AG10803 (cell line): ENCODE measurements around the gene CD37.
A peak's percentile ranks its signal among the peaks of the same experiment; 100 is the strongest.

ENCODE experiments used
- DNase-seq: peaks from one replicate; pipeline ENCODE4 v3.0.0; 2010; ENCODE audit warnings: low read depth
- H3K4me3 ChIP-seq: 2 replicates; pipeline ENCODE4 v1.5.1; 2011; ENCODE audit warnings: mild to moderate bottlenecking, low read length, control low read depth
- CTCF ChIP-seq: conservative IDR thresholded peaks from 2 replicates; pipeline ENCODE4 v1.5.1; 2011; ENCODE audit warnings: mild to moderate bottlenecking, low read length, control low read depth, inconsistent platforms

Gene CD37

DNA sequence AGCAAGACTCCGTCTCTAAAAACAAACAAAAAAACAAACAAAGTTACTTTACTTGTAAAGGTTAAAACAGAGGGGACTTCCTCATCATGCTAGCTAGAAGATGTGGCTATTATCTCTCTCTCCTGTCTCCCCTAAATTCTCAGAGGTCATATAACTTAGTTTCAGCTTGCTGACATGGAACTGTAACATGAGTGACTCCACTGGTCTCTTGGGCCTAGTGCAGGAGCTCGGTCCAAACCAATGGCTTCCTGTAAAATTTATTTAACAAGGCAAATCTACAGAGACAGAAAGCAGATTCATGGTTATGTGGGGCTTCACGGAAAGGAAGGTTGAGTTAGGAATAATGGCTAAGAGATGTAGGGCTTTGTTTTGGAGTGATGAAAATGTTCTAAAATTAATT is 43.3 kb downstream of the CD37 start:
- H3K4me3 ChIP-seq, result no peak overlapping the region
- DNase-seq, result no peak
- no peak for TF ChIP-seq CTCF

- TF ChIP-seq CTCF, result no peak
- no peak overlapping the region for H3K4me3 ChIP-seq
These were observed 45.2 kb downstream of the CD37 start for GRCh38 chr19:49380391-49380790.

DNA sequence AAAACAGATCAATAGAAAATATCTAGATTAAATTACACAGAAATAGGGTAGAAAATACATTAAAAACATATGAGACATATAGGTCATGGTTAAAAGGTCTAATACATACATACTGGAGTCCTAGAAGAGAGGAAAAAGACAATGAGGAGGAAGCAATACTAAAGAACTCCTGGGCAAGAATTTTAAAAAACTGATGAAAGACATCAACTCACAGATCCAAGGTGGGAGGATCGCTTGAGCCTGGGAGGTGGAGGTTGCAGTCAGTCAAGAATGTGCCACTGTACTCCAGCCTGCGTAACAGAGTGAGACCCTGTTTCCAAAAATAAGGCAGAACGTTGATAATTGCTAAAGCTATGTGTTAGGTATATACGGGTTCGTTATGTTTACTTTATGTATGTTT is 47.4 kb downstream of the CD37 start:
- no peak for TF ChIP-seq CTCF
- H3K4me3 ChIP-seq, result no peak overlapping the region
- no peak for DNase-seq

More at GRCh38 chr19:49380391-49380790, 45.2 kb downstream of the CD37 start:
- DNase-seq, result no peak

DNA sequence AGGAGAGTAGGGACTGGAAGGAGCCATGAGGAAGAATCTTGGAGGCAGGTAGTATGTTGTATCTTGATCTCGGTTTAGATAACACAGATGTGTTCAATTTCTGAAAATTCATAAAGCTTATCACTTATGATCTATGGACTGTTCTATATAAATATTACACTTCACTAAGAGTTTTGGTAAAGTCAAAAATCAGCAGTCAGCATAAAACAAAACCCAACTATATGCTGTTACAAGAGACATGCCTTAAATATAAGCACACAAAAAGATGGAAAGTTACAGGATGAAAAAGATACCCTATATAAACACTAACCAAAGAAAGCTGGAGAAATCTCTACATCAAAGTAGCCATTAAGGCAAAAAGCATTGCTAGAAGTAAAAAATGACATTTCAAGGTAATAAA is 48.4 kb downstream of the CD37 start:
- H3K4me3 ChIP-seq, result no peak overlapping the region
- no peak for TF ChIP-seq CTCF
- no peak for DNase-seq

DNA sequence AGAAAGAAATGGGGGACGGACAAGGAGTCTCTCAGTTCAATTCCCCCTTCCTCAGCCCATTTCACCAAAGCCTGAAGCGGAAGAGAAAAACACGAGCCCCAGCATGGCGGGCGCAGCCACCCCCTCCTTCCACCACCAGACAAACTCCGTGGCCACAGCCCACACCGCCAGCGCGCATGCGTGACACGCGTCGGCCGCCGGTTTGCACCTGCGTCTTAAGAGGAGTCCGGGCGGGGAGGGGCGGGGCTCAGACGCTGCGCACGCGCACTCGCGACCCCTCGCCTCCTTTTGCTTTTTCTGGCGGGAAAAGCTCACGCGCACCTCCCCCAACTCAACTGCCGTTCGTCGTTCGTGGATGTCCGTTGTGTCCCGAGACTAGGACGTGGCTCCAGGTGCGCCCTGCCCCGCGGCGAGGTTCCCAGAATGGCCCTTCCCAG is 52.7 kb downstream of the CD37 start, which contains the start of gene KASH5:
Gene KASH5 (plus strand): TSS at position 314 of the 437 bp plus-strand sequence. CDS start 2,635 bp downstream, outside the sequence.
- DNase-seq, result peak; percentile 53
- TF ChIP-seq CTCF, result no peak
- no peak within 1 kb of the TSS for H3K4me3 ChIP-seq

DNA sequence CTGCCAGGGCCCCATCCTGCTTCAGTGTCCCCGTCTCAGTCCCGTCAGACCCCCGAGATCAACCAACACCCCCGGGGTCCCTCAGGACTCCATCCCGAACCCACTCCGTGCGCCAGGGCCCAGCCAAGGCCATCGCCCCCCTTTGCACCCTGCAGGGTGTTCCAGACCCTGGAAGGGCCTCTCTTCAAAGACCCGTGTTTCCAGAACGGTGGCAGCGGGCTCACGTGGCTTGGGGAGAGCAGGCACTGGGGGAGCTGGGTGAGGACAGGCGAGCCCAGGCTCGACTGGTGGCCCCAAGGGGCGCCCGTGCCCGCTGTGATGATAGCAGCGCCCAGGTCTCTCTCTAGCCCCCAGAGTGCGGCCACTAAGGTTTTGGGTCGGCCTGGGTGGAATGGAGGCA is 54.2 kb downstream of the CD37 start:
- no peak overlapping the region for H3K4me3 ChIP-seq

More for the DNA sequence above, 54.2 kb downstream of the CD37 start:
- no peak for DNase-seq
- no peak for TF ChIP-seq CTCF
